ENCODE results near the gene GABRR2.

DNA sequence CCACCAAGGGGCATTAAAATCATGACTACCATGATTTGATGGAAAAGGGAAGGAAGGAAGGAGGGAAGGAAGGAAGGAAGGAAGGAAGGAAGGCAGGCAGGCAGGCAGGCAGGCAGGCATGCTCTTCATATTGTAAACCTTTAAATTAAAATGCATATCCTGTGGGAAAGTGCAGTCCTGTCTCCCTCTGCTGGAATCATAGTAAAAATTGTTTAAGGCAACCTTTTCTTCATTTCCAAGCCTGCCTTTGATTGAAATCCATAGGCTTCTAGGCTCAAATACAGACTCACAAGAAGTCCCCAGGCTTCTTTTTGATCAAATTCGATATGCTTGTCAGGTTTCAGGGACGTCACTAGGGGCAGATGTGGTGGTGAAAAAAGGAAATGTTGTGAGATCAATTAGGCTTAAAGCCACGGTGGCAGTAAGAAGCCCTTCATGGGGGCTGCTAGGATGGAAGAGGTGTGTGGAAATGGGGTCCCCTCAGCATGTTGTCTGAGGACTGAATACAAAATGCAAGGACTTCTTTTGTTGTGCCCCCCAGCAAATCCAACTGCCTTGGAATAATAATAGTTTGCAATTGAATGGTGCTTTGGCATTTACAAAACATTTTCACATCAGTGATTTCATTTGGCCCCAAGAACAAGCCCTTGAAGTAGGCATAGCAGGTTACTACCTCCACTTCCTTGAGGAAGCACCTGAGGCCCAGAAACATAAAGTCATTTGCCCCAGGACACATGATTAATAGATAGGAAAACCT is 72.3 kb downstream of the GABRR2 start:
- TF ChIP-seq, protein P1, sequence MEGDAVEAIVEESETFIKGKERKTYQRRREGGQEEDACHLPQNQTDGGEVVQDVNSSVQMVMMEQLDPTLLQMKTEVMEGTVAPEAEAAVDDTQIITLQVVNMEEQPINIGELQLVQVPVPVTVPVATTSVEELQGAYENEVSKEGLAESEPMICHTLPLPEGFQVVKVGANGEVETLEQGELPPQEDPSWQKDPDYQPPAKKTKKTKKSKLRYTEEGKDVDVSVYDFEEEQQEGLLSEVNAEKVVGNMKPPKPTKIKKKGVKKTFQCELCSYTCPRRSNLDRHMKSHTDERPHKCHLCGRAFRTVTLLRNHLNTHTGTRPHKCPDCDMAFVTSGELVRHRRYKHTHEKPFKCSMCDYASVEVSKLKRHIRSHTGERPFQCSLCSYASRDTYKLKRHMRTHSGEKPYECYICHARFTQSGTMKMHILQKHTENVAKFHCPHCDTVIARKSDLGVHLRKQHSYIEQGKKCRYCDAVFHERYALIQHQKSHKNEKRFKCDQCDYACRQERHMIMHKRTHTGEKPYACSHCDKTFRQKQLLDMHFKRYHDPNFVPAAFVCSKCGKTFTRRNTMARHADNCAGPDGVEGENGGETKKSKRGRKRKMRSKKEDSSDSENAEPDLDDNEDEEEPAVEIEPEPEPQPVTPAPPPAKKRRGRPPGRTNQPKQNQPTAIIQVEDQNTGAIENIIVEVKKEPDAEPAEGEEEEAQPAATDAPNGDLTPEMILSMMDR (IDR thresholded peaks at IDR 0.05): peak; percentile 9 to 31
- no peak for TF ChIP-seq POLR2AphosphoS5 (IDR thresholded peaks at IDR 0.05)
